Measurements from ENCODE around the gene NETO1. TPM values are rescaled to one million over a fixed set of nuclear protein-coding genes. Genes with fewer than 3 reads are reported as not detected.

The NETO1 gene
- polyA plus RNA-seq, 1 of the 3 experiments (the other 2 are of a cell fraction): not detected

DNA sequence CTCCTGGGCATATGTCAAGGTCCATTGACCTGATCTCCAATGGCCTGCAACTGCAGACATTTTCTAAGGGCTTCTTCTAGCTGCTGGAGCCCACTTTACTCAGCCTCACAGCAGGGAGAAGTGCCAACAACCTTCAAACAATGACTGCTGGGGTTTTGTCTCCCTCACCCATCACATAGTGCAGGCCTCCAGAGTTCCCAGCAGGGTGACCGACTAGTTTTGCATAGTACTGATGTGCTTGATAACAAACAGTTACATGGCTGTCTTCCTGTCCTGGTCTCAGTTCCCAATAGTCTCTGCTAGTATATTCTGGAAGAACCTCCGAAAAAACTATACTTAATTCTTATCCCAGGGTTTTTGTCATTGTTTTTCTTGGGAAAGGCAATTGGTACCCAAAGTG is 10.4 kb upstream of the NETO1 start:
- no peak for TF ChIP-seq EZH2phosphoT487 (IDR thresholded peaks at IDR 0.05; ENCODE audit: borderline replicate concordance, low read depth)
- Histone ChIP-seq H3K9ac (no peak overlapping the region), H3K36me3 (replicated peaks in 1 of 2; ENCODE audit: control insufficient read depth in 1 of 2, insufficient read depth in 2 of 2, low read length in 1 of 2) (no peaks in the 10 kb centered on the region), H2AFZ (ENCODE audit: low read depth) (no peak overlapping the region), H3K4me2 (no peak overlapping the region), H3K4me1 (ENCODE audit: control insufficient read depth in 1 of 2, insufficient read depth in 2 of 2, low read depth in 1 of 2, low read length in 1 of 2) (no peaks in the 10 kb centered on the region), H3F3A (replicated peaks; ENCODE audit: insufficient read depth) (no peaks in the 10 kb centered on the region), H4K20me1 (ENCODE audit: insufficient read depth) (no peaks in the 10 kb centered on the region), H3K4me3 (ENCODE audit: low read depth in 2 of 2, low read length in 1 of 2) (no peak overlapping the region), H3K27me3 (ENCODE audit: insufficient read depth) (no peaks in the 10 kb centered on the region; the same call in 1 of the 2 replicates), H3K79me2 (ENCODE audit: insufficient read depth) (no peaks in the 10 kb centered on the region), H3K9me2 (no peaks in the 10 kb centered on the region), H3K9me3 (no peaks in the 10 kb centered on the region), H3K27ac (ENCODE audit: low read depth in 2 of 2, low read length in 1 of 2) (no peak overlapping the region)
- WGBS (ENCODE audit: low lambda C conversion rate): 6% methylated on average over 2 of the region's 2 CpGs
- DNase-seq: no peak
- POLR2A ChIA-PET: no interaction called here
- CTCF ChIA-PET: no interaction called here

DNA sequence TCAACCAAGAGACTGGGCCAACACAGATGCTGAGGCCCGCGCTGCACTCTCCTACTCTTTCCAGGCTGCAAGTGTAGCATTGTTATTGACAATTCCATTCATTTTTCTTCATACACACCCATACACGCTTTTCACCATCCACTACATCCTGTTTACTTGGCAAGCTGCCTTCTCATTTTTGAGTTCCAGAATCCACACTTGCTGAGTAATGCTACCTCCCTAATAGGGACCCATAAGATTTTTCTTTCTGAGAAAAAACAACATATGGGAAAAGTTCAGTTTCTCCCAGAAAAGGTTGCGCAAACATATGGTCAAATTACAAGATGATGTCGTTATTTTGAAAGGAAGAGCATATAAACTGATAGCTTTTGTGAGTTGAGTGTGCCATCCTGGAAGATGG is 3.3 kb upstream of the NETO1 start:
- H3F3A ChIP-seq (replicated peaks; ENCODE audit: insufficient read depth): no peaks in the 10 kb centered on the region
- H3K4me3 ChIP-seq (ENCODE audit: low read depth in 2 of 2, low read length in 1 of 2): no peak overlapping the region
- no peaks in the 10 kb centered on the region for H3K4me1 ChIP-seq (ENCODE audit: control insufficient read depth in 1 of 2, insufficient read depth in 2 of 2, low read depth in 1 of 2, low read length in 1 of 2)
- no peak overlapping the region for H2AFZ ChIP-seq (ENCODE audit: low read depth)
- POLR2A ChIA-PET: no interaction called here
- H3K27me3 ChIP-seq (ENCODE audit: insufficient read depth): peaks cover 37% of the 10 kb centered on the region
- H3K36me3 ChIP-seq (replicated peaks in 1 of 2; ENCODE audit: control insufficient read depth in 1 of 2, insufficient read depth in 2 of 2, low read length in 1 of 2): no peaks in the 10 kb centered on the region
- CTCF ChIA-PET: no interaction called here
- no peaks in the 10 kb centered on the region for H3K9me3 ChIP-seq
- H3K27ac ChIP-seq (ENCODE audit: low read depth in 2 of 2, low read length in 1 of 2): no peak overlapping the region
- H3K79me2 ChIP-seq (ENCODE audit: insufficient read depth): no peaks in the 10 kb centered on the region
- H3K4me2 ChIP-seq: no peak overlapping the region
- TF ChIP-seq NRF1 (IDR thresholded peaks at IDR 0.05; ENCODE audit: low read depth, low read length) (no peak), NFIC (IDR thresholded peaks at IDR 0.05; ENCODE audit: borderline replicate concordance) (no peak), MEF2A (IDR thresholded peaks at IDR 0.05; ENCODE audit: borderline replicate concordance, low read depth) (no peak), ELF1 (IDR thresholded peaks at IDR 0.05) (no peak), MXI1 (IDR thresholded peaks at IDR 0.05; ENCODE audit: low read depth, low read length) (no peak), CHD2 (IDR thresholded peaks at IDR 0.05; ENCODE audit: low read length, partially characterized antibody) (no peak), EP300 (IDR thresholded peaks at IDR 0.05; ENCODE audit: borderline replicate concordance in 1 of 2, low read depth in 1 of 2, low read length in 1 of 2) (no peak), JUND (IDR thresholded peaks at IDR 0.05) (no peak)
- TF ChIP-seq, protein P1, sequence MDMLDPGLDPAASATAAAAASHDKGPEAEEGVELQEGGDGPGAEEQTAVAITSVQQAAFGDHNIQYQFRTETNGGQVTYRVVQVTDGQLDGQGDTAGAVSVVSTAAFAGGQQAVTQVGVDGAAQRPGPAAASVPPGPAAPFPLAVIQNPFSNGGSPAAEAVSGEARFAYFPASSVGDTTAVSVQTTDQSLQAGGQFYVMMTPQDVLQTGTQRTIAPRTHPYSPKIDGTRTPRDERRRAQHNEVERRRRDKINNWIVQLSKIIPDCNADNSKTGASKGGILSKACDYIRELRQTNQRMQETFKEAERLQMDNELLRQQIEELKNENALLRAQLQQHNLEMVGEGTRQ (IDR thresholded peaks at IDR 0.05; ENCODE audit: borderline replicate concordance, low read depth, low read length): no peak
- TF ChIP-seq, protein P2, sequence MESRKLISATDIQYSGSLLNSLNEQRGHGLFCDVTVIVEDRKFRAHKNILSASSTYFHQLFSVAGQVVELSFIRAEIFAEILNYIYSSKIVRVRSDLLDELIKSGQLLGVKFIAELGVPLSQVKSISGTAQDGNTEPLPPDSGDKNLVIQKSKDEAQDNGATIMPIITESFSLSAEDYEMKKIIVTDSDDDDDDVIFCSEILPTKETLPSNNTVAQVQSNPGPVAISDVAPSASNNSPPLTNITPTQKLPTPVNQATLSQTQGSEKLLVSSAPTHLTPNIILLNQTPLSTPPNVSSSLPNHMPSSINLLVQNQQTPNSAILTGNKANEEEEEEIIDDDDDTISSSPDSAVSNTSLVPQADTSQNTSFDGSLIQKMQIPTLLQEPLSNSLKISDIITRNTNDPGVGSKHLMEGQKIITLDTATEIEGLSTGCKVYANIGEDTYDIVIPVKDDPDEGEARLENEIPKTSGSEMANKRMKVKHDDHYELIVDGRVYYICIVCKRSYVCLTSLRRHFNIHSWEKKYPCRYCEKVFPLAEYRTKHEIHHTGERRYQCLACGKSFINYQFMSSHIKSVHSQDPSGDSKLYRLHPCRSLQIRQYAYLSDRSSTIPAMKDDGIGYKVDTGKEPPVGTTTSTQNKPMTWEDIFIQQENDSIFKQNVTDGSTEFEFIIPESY (IDR thresholded peaks at IDR 0.05; ENCODE audit: borderline replicate concordance, low read depth): no peak
- TF ChIP-seq, protein P3, sequence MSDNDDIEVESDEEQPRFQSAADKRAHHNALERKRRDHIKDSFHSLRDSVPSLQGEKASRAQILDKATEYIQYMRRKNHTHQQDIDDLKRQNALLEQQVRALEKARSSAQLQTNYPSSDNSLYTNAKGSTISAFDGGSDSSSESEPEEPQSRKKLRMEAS (IDR thresholded peaks at IDR 0.05; ENCODE audit: low read depth): no peak
- no peak for DNase-seq
- WGBS (ENCODE audit: low lambda C conversion rate): 39% methylated on average over 5 of the region's 5 CpGs
- no peak overlapping the region for H3K9ac ChIP-seq
- no peaks in the 10 kb centered on the region for H4K20me1 ChIP-seq (ENCODE audit: insufficient read depth)
- H3K9me2 ChIP-seq: no peaks in the 10 kb centered on the region
